WTC11 (cell line): ENCODE results near the gene RNF208.

ENCODE experiments used
- ATF1 ChIP-seq: sonication (generic); formaldehyde crosslinking; IDR thresholded peaks from 2 replicates; pipeline ENCODE4 v1.8.1; 2023; ENCODE audit warnings: mild to moderate bottlenecking, moderate library complexity, missing genetic modification reagents
- ATF3 ChIP-seq: sonication (generic); formaldehyde crosslinking; conservative IDR thresholded peaks from 2 replicates; pipeline ENCODE4 v1.8.1; 2022; ENCODE audit warnings: mild to moderate bottlenecking, missing genetic modification reagents
- ETV6 ChIP-seq: sonication (generic); formaldehyde crosslinking; IDR thresholded peaks from 2 replicates; pipeline ENCODE4 v1.8.1; 2022; ENCODE audit warnings: mild to moderate bottlenecking, missing genetic modification reagents
- NR3C1 ChIP-seq: sonication (generic); formaldehyde crosslinking; conservative IDR thresholded peaks from 2 replicates; pipeline ENCODE4 v1.8.1; 2023; ENCODE audit warnings: low read depth, mild to moderate bottlenecking, missing genetic modification reagents
- USF2 ChIP-seq: sonication (generic); formaldehyde crosslinking; IDR thresholded peaks from 2 replicates; pipeline ENCODE4 v1.8.1; 2023; ENCODE audit warnings: mild to moderate bottlenecking, missing genetic modification reagents, moderate library complexity
- TF ChIP-seq, protein P1 (sequence below): fragments of 200-600 bp; IDR thresholded peaks from 2 replicates; pipeline ENCODE4 v1.8.0; 2022; ENCODE audit warnings: antibody characterized with exemption
- TF ChIP-seq, protein P2 (sequence below): fragments of 250-450 bp; sonication (Bioruptor Pico); IDR thresholded peaks from 2 replicates; pipeline ENCODE4 v1.9.0; 2021; ENCODE audit warnings: mild to moderate bottlenecking, borderline replicate concordance

DNA sequence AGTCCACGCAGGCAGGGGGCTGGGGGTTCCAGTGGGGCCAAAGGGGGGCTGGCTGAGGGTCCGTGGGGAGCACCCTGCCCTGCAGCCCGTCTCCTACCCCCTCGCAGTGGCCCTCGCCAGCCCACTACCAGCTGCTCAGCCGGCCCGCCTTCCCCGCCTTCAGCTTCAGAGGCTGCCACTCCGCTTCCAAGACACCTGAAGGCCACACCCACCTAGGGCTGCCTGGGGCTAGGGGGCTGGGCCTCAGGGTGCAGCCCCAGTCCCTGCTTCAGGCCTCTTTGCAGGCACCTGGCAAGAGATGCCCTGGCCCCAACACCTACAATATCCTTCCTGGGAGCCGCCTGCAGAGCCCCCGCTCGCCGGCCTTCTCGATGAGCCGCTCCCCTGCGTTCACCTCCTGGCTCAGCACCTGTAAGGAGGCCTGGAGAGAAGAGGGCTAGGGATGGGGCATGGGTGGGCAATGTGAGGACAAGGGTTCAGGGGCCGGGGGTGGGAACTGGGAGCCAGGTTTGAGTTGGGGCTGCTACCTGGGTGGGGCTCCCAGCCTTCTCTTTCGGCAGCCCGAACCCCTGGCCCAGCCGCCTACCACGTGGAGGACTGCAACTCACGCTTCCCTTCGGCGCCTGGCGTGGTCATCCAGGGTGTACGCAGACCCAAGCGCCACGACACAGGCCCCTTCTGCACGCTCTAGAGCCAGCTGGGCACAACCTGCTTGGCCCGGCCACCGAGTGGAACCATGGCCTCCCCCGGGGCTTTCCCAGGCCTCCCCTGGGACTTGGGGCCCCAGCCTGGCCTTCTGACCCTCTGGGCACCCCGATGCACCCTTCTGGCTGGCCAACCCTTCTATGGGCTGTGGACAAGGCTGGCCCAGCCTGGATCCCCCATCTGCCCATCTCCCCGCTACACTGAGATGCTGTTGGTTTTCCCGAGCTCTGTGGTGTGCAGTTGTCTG, 30.8 kb upstream of the RNF208 start:
- TF ChIP-seq, protein P1, sequence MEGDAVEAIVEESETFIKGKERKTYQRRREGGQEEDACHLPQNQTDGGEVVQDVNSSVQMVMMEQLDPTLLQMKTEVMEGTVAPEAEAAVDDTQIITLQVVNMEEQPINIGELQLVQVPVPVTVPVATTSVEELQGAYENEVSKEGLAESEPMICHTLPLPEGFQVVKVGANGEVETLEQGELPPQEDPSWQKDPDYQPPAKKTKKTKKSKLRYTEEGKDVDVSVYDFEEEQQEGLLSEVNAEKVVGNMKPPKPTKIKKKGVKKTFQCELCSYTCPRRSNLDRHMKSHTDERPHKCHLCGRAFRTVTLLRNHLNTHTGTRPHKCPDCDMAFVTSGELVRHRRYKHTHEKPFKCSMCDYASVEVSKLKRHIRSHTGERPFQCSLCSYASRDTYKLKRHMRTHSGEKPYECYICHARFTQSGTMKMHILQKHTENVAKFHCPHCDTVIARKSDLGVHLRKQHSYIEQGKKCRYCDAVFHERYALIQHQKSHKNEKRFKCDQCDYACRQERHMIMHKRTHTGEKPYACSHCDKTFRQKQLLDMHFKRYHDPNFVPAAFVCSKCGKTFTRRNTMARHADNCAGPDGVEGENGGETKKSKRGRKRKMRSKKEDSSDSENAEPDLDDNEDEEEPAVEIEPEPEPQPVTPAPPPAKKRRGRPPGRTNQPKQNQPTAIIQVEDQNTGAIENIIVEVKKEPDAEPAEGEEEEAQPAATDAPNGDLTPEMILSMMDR: no peak
- no peak for TF ChIP-seq USF2 (CRISPR knock-in tag)
- TF ChIP-seq, protein P2, sequence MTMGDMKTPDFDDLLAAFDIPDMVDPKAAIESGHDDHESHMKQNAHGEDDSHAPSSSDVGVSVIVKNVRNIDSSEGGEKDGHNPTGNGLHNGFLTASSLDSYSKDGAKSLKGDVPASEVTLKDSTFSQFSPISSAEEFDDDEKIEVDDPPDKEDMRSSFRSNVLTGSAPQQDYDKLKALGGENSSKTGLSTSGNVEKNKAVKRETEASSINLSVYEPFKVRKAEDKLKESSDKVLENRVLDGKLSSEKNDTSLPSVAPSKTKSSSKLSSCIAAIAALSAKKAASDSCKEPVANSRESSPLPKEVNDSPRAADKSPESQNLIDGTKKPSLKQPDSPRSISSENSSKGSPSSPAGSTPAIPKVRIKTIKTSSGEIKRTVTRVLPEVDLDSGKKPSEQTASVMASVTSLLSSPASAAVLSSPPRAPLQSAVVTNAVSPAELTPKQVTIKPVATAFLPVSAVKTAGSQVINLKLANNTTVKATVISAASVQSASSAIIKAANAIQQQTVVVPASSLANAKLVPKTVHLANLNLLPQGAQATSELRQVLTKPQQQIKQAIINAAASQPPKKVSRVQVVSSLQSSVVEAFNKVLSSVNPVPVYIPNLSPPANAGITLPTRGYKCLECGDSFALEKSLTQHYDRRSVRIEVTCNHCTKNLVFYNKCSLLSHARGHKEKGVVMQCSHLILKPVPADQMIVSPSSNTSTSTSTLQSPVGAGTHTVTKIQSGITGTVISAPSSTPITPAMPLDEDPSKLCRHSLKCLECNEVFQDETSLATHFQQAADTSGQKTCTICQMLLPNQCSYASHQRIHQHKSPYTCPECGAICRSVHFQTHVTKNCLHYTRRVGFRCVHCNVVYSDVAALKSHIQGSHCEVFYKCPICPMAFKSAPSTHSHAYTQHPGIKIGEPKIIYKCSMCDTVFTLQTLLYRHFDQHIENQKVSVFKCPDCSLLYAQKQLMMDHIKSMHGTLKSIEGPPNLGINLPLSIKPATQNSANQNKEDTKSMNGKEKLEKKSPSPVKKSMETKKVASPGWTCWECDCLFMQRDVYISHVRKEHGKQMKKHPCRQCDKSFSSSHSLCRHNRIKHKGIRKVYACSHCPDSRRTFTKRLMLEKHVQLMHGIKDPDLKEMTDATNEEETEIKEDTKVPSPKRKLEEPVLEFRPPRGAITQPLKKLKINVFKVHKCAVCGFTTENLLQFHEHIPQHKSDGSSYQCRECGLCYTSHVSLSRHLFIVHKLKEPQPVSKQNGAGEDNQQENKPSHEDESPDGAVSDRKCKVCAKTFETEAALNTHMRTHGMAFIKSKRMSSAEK (CRISPR knock-in tag): no peak
- no peak for TF ChIP-seq ATF1
- TF ChIP-seq ETV6: no peak
- no peak for TF ChIP-seq NR3C1 (CRISPR knock-in tag)
- TF ChIP-seq ATF3 (CRISPR knock-in tag): no peak
